Renal pelvis (tissue), 12 donors: ENCODE measurements around the gene MLH1. TPM values are rescaled to one million over a fixed set of nuclear protein-coding genes. Genes with fewer than 3 reads are reported as not detected.
A peak's percentile ranks its signal among the peaks of the same experiment; 100 is the strongest.
"Not testable (repeated sequence)": the region's sequence is repeated elsewhere in the genome, so short reads cannot be mapped to it uniquely, and the experiment has no call there.

Experiments
- DNase-seq: peaks from one replicate; pipeline ENCODE4 v3.0.0-alpha.2; 2013
- long read RNA-seq, 16 experiments: transcript quantifications; one replicate each; lab custom pipeline, GENCODE V29; 2026
- polyA plus RNA-seq, 3 donors: library from polyadenylated mRNA; unstranded; fragments of 120-200 nt; gene quantifications; one replicate each; pipeline ENCODE4 v1.2.1, GENCODE V29; 2013; ENCODE audit not compliant: insufficient read length in 3 of 3

Gene MLH1
- 10 to 100 TPM; 45.4 to 60.5 (median 49.6) TPM for polyA plus RNA-seq
- long read RNA-seq, donor 1, partial matches to known transcripts = 52 of 53 reads
- long read RNA-seq, donor 1, other reads (novel, unspliced or antisense) = 0 of 53 reads
- long read RNA-seq, donor 2, partial matches to known transcripts = 0 of 3 reads
- long read RNA-seq, donor 2, other reads (novel, unspliced or antisense) = 0 of 3 reads
- long read RNA-seq, donor 3, partial matches to known transcripts = 0 of 4 reads
- long read RNA-seq, donor 3, other reads (novel, unspliced or antisense) = 0 of 4 reads
- long read RNA-seq, donor 4, partial matches to known transcripts = 0 of 3 reads
- long read RNA-seq, donor 4, other reads (novel, unspliced or antisense) = 0 of 3 reads
- long read RNA-seq, donor 5 = 0 reads
- long read RNA-seq, donor 6, partial matches to known transcripts = 5 of 10 reads
- long read RNA-seq, donor 6, other reads (novel, unspliced or antisense) = 0 of 10 reads
- long read RNA-seq, donor 7, partial matches to known transcripts = 0 of 4 reads
- long read RNA-seq, donor 7, other reads (novel, unspliced or antisense) = 0 of 4 reads
- long read RNA-seq, donor 8, partial matches to known transcripts = 0 of 4 reads
- long read RNA-seq, donor 8, other reads (novel, unspliced or antisense) = 0 of 4 reads
- long read RNA-seq, donor 9, transcript MLH1-201 (19 exons, 2,752 nt) = major isoform, 7 of 63 reads
- long read RNA-seq, donor 9, partial matches to known transcripts = 44 of 63 reads
- long read RNA-seq, donor 9, other reads (novel, unspliced or antisense) = 11 of 63 reads
- long read RNA-seq, donor 10, partial matches to known transcripts = 0 of 2 reads
- long read RNA-seq, donor 10, other reads (novel, unspliced or antisense) = 0 of 2 reads
- long read RNA-seq, donor 11, partial matches to known transcripts = 5 of 18 reads
- long read RNA-seq, donor 11, other reads (novel, unspliced or antisense) = 12 of 18 reads
- long read RNA-seq, donor 12, transcript MLH1-201 (19 exons, 2,752 nt) = major isoform, 9 of 21 reads
- long read RNA-seq, donor 12, partial matches to known transcripts = 11 of 21 reads
- long read RNA-seq, donor 12, other reads (novel, unspliced or antisense) = 0 of 21 reads
- long read RNA-seq, donor 13, partial matches to known transcripts = 0 of 2 reads
- long read RNA-seq, donor 13, other reads (novel, unspliced or antisense) = 0 of 2 reads
- long read RNA-seq, donor 14 = 0 reads
- long read RNA-seq, donor 15, transcript MLH1-201 (19 exons, 2,752 nt) = major isoform, 5 of 13 reads
- long read RNA-seq, donor 15, partial matches to known transcripts = 7 of 13 reads
- long read RNA-seq, donor 15, other reads (novel, unspliced or antisense) = 0 of 13 reads
- long read RNA-seq, donor 16, partial matches to known transcripts = 42 of 45 reads
- long read RNA-seq, donor 16, other reads (novel, unspliced or antisense) = 0 of 45 reads

GRCh38 chr3:36993326-36994283, at the start of gene MLH1:
Gene MLH1, plus strand, starts transcription at chr3:36993518. Its CDS starts 30 bp downstream, at chr3:36993548.
- DNase-seq = peak; percentile 100

GRCh38 chr3:36943601-36944000, 49.7 kb upstream of the MLH1 start:
- DNase-seq = no peak

- DNase-seq = peak; percentile 66
Observed at GRCh38 chr3:36944012-36944640, 49.2 kb upstream of the MLH1 start.

GRCh38 chr3:36944641-36945270, 48.6 kb upstream of the MLH1 start, which contains the start of gene TRANK1:
Gene TRANK1, minus strand, starts transcription at chr3:36945054. Its CDS starts 245 bp downstream, at chr3:36944809.
- peak; percentile 69 for DNase-seq

GRCh38 chr3:36945333-36945980, 47.9 kb upstream of the MLH1 start:
- DNase-seq = no peak

GRCh38 chr3:36947814-36948213, 45.5 kb upstream of the MLH1 start:
- not testable (repeated sequence) for DNase-seq

GRCh38 chr3:36954452-36955134, 38.7 kb upstream of the MLH1 start:
- DNase-seq = no peak

- no peak for DNase-seq
Observed at GRCh38 chr3:36956155-36956554, 37.2 kb upstream of the MLH1 start.

- no peak for DNase-seq
Observed at GRCh38 chr3:36957063-36957462, 36.3 kb upstream of the MLH1 start.

- DNase-seq = no peak
Observed at GRCh38 chr3:36957862-36958686, 35.2 kb upstream of the MLH1 start.

GRCh38 chr3:36959821-36960220, 33.5 kb upstream of the MLH1 start:
- DNase-seq = no peak

GRCh38 chr3:36960502-36960901, 32.8 kb upstream of the MLH1 start:
- no peak for DNase-seq

- not testable (repeated sequence) for DNase-seq
Observed at GRCh38 chr3:36963008-36963407, 30.3 kb upstream of the MLH1 start.

- no peak for DNase-seq
Observed at GRCh38 chr3:36964331-36964730, 29.0 kb upstream of the MLH1 start.

- no peak for DNase-seq
Observed at GRCh38 chr3:36964817-36965216, 28.5 kb upstream of the MLH1 start.

GRCh38 chr3:36965440-36965839, 27.9 kb upstream of the MLH1 start:
- DNase-seq = no peak

- no peak for DNase-seq
Observed at GRCh38 chr3:36969085-36969484, 24.2 kb upstream of the MLH1 start.
